ENCODE results near the gene SNCA.

GRCh38 chr4:89814362-89814761 lies 22.6 kb downstream of the SNCA start:
- TF ChIP-seq CTCF (IDR thresholded peaks at IDR 0.05) (no peak), POLR2A (IDR thresholded peaks at IDR 0.05; ENCODE audit: low read length) (no peak), RCOR1 (IDR thresholded peaks at IDR 0.05; ENCODE audit: low read depth, low read length) (no peak), EHMT2 (IDR thresholded peaks at IDR 0.05; ENCODE audit: low read depth) (no peak)
